ENCODE data around the gene CAMK4. TPM values are rescaled to one million over a fixed set of nuclear protein-coding genes. Genes with fewer than 3 reads are reported as not detected.

CAMK4 gene
- total and polyA plus RNA-seq, 9 of the 15 experiments (the other 6 are each of a cell fraction or from before 2014, with no cell fraction given), result 0.35 TPM; not detected in 8

DNA sequence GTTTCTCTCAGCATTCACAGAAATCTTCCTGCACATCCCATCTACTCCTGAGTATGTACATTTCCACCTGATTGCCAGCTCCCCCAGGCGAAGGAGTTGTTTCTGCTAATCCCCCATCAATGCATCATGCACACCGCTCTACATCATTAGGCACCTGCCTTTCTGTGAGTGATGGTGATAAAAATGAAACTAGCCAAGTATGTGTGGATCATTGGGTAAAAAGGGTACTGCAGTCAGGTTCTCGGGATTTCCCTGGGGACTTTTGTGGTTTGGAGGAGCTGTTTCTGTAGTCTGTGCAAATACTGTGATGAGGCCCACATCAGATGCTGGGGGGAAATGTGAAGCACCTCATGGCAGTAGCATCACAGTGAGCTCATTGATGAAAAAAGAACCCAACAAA is 30.4 kb downstream of the CAMK4 start (continued):
- TF ChIP-seq, protein P1, sequence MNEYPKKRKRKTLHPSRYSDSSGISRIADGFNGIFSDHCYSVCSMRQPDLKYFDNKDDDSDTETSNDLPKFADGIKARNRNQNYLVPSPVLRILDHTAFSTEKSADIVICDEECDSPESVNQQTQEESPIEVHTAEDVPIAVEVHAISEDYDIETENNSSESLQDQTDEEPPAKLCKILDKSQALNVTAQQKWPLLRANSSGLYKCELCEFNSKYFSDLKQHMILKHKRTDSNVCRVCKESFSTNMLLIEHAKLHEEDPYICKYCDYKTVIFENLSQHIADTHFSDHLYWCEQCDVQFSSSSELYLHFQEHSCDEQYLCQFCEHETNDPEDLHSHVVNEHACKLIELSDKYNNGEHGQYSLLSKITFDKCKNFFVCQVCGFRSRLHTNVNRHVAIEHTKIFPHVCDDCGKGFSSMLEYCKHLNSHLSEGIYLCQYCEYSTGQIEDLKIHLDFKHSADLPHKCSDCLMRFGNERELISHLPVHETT (CRISPR knock-in tag; conservative IDR thresholded peaks at IDR 0.05 in 1 of 2, IDR thresholded peaks at IDR 0.05 in 1 of 2), result no peak
- no peak for TF ChIP-seq TOE1 (IDR thresholded peaks at IDR 0.05; ENCODE audit: borderline replicate concordance)
- TF ChIP-seq TOE1 (CRISPR knock-in tag; IDR thresholded peaks at IDR 0.05; ENCODE audit: borderline replicate concordance, low read depth), result no peak
- TF ChIP-seq NCOA4 (IDR thresholded peaks at IDR 0.05; ENCODE audit: partially characterized antibody), result no peak
- no peak for TF ChIP-seq SMAD2 (IDR thresholded peaks at IDR 0.05; ENCODE audit: low read depth, low read length)
- TF ChIP-seq SIN3B (IDR thresholded peaks at IDR 0.05; ENCODE audit: low read depth), result no peak
- TF ChIP-seq XRCC5 (IDR thresholded peaks at IDR 0.05; ENCODE audit: low read depth, low read length), result no peak
- TF ChIP-seq, protein P2, sequence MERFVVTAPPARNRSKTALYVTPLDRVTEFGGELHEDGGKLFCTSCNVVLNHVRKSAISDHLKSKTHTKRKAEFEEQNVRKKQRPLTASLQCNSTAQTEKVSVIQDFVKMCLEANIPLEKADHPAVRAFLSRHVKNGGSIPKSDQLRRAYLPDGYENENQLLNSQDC (CRISPR knock-in tag; IDR thresholded peaks at IDR 0.05), result no peak
- no peak for TF ChIP-seq ZNF316 (IDR thresholded peaks at IDR 0.05)
- TF ChIP-seq, protein P3, sequence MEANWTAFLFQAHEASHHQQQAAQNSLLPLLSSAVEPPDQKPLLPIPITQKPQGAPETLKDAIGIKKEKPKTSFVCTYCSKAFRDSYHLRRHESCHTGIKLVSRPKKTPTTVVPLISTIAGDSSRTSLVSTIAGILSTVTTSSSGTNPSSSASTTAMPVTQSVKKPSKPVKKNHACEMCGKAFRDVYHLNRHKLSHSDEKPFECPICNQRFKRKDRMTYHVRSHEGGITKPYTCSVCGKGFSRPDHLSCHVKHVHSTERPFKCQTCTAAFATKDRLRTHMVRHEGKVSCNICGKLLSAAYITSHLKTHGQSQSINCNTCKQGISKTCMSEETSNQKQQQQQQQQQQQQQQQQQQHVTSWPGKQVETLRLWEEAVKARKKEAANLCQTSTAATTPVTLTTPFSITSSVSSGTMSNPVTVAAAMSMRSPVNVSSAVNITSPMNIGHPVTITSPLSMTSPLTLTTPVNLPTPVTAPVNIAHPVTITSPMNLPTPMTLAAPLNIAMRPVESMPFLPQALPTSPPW (CRISPR knock-in tag; IDR thresholded peaks at IDR 0.05), result no peak
- no peak for TF ChIP-seq HDAC1 (IDR thresholded peaks at IDR 0.05)
